ENCODE data around the gene NDUFA8. TPM values are rescaled to one million over a fixed set of nuclear protein-coding genes. Genes with fewer than 3 reads are reported as not detected.
A peak's percentile ranks its signal among the peaks of the same experiment; 100 is the strongest.

The NDUFA8 gene
- total and polyA plus RNA-seq, 2 experiments from 2014 or later, result 35.5 to 133 TPM

GRCh38 chr9:122184551-122184950 is 25.0 kb upstream of the NDUFA8 start:
- Histone ChIP-seq H3K79me2 (ENCODE audit: insufficient read depth) (no peaks in the 10 kb centered on the region), H3K9me3 (ENCODE audit: low read depth) (no peaks in the 10 kb centered on the region), H3K9ac (no peak overlapping the region), H3K27me3 (replicated peaks; ENCODE audit: insufficient read depth) (peaks cover 20% of the 10 kb centered on the region), H4K20me1 (ENCODE audit: insufficient read depth) (no peaks in the 10 kb centered on the region), H3K4me3 (no peak overlapping the region), H3K9me2 (ENCODE audit: insufficient read depth) (no peaks in the 10 kb centered on the region), H3K4me1 (ENCODE audit: insufficient read depth) (peaks cover 15% of the 10 kb centered on the region), H3F3A (ENCODE audit: insufficient read depth) (peaks cover 5% of the 10 kb centered on the region; the same call in 1 of the 2 replicates), H2AFZ (no peak overlapping the region), H3K27ac (no peak overlapping the region), H3K36me3 (ENCODE audit: low read depth) (no peaks in the 10 kb centered on the region), H3K4me2 (ENCODE audit: unreplicated experiment) (no peak overlapping the region)
- in situ Hi-C loops (cut with MboI), result no loop called here
- TF ChIP-seq EZH2phosphoT487 (IDR thresholded peaks at IDR 0.05; ENCODE audit: insufficient read depth, low read depth) (no peak), EZH2 (IDR thresholded peaks at IDR 0.05; ENCODE audit: insufficient read depth, poor library complexity, severe bottlenecking) (no peak)
- no peak for DNase-seq
- 100% methylated on average over 1 of the region's 1 CpG for WGBS, 2 experiments (ENCODE audit: low coverage in 1 of 2, low lambda C conversion rate in 2 of 2, missing lambda C conversion rate in 2 of 2)

- no peak overlapping the region for H3K9ac ChIP-seq
- 19 to 22% methylated on average over 7 of the region's 7 CpGs for WGBS, 2 experiments (ENCODE audit: low coverage in 1 of 2, low lambda C conversion rate in 2 of 2, missing lambda C conversion rate in 2 of 2)
- H4K20me1 ChIP-seq (ENCODE audit: insufficient read depth), result no peaks in the 10 kb centered on the region
- H3F3A ChIP-seq (ENCODE audit: insufficient read depth), result peaks cover 13% of the 10 kb centered on the region; the same call in 1 of the 2 replicates
- H3K79me2 ChIP-seq (ENCODE audit: insufficient read depth), result no peaks in the 10 kb centered on the region
- peaks cover 19% of the 10 kb centered on the region for H3K4me1 ChIP-seq (ENCODE audit: insufficient read depth)
- TF ChIP-seq EZH2phosphoT487 (IDR thresholded peaks at IDR 0.05; ENCODE audit: insufficient read depth, low read depth), result no peak
- H3K9me2 ChIP-seq (ENCODE audit: insufficient read depth), result no peaks in the 10 kb centered on the region
- H3K27ac ChIP-seq, result no peak overlapping the region
- H3K36me3 ChIP-seq (ENCODE audit: low read depth), result no peaks in the 10 kb centered on the region
- no peak for DNase-seq
- H3K27me3 ChIP-seq (replicated peaks; ENCODE audit: insufficient read depth), result peaks cover 20% of the 10 kb centered on the region
- in situ Hi-C loops (cut with MboI), result no loop called here
- no peak overlapping the region for H3K4me2 ChIP-seq (ENCODE audit: unreplicated experiment)
- no peaks in the 10 kb centered on the region for H3K9me3 ChIP-seq (ENCODE audit: low read depth)
- no peak overlapping the region for H2AFZ ChIP-seq
- H3K4me3 ChIP-seq, result no peak overlapping the region
These were observed 23.9 kb upstream of the NDUFA8 start for GRCh38 chr9:122183501-122183900.

- H3K27ac ChIP-seq, result no peak overlapping the region
- in situ Hi-C loops (cut with MboI), result no loop called here
- no peak for TF ChIP-seq EZH2 (IDR thresholded peaks at IDR 0.05; ENCODE audit: insufficient read depth, poor library complexity, severe bottlenecking)
- TF ChIP-seq EZH2phosphoT487 (IDR thresholded peaks at IDR 0.05; ENCODE audit: insufficient read depth, low read depth), result no peak
- no peaks in the 10 kb centered on the region for H3K9me2 ChIP-seq (ENCODE audit: insufficient read depth)
- peaks cover 13% of the 10 kb centered on the region; the same call in 1 of the 2 replicates for H3F3A ChIP-seq (ENCODE audit: insufficient read depth)
- no peak overlapping the region for H3K9ac ChIP-seq
- H3K4me2 ChIP-seq (ENCODE audit: unreplicated experiment), result peak overlapping the region; percentile 39
- H3K27me3 ChIP-seq (replicated peaks; ENCODE audit: insufficient read depth), result peaks cover 20% of the 10 kb centered on the region
- no peaks in the 10 kb centered on the region for H3K79me2 ChIP-seq (ENCODE audit: insufficient read depth)
- H3K36me3 ChIP-seq (ENCODE audit: low read depth), result no peaks in the 10 kb centered on the region
- WGBS, 2 experiments (ENCODE audit: low coverage in 1 of 2, low lambda C conversion rate in 2 of 2, missing lambda C conversion rate in 2 of 2), result 11 to 13% methylated on average over 4 of the region's 4 CpGs
- H4K20me1 ChIP-seq (ENCODE audit: insufficient read depth), result no peaks in the 10 kb centered on the region
- H3K4me3 ChIP-seq, result no peak overlapping the region
- H2AFZ ChIP-seq, result no peak overlapping the region
- no peaks in the 10 kb centered on the region for H3K9me3 ChIP-seq (ENCODE audit: low read depth)
- DNase-seq, result peak; percentile 91
- peaks cover 19% of the 10 kb centered on the region for H3K4me1 ChIP-seq (ENCODE audit: insufficient read depth)
These were observed 21.1 kb upstream of the NDUFA8 start for GRCh38 chr9:122180633-122181032.

GRCh38 chr9:122179690-122180074 is 20.1 kb upstream of the NDUFA8 start:
- WGBS, 2 experiments (ENCODE audit: low coverage in 1 of 2, low lambda C conversion rate in 2 of 2, missing lambda C conversion rate in 2 of 2), result 32 to 46% methylated on average over 2 of the region's 2 CpGs
- in situ Hi-C loops (cut with MboI), result no loop called here
- peaks cover 20% of the 10 kb centered on the region for H3K27me3 ChIP-seq (replicated peaks; ENCODE audit: insufficient read depth)

More at GRCh38 chr9:122179690-122180074, 20.1 kb upstream of the NDUFA8 start:
- Histone ChIP-seq H3K9me2 (ENCODE audit: insufficient read depth) (no peaks in the 10 kb centered on the region), H3K27ac (peak overlapping the region; percentile 22; the same call in 1 of the 2 replicates), H2AFZ (no peak overlapping the region), H3K9me3 (ENCODE audit: low read depth) (no peaks in the 10 kb centered on the region), H3K4me2 (ENCODE audit: unreplicated experiment) (peak overlapping the region; percentile 38), H3K4me3 (no peak overlapping the region), H3K9ac (no peak overlapping the region), H3F3A (ENCODE audit: insufficient read depth) (peaks cover 13% of the 10 kb centered on the region; the same call in 1 of the 2 replicates), H3K79me2 (ENCODE audit: insufficient read depth) (no peaks in the 10 kb centered on the region), H4K20me1 (ENCODE audit: insufficient read depth) (no peaks in the 10 kb centered on the region), H3K36me3 (ENCODE audit: low read depth) (no peaks in the 10 kb centered on the region), H3K4me1 (ENCODE audit: insufficient read depth) (peaks cover 19% of the 10 kb centered on the region)
- no peak for TF ChIP-seq EZH2 (IDR thresholded peaks at IDR 0.05; ENCODE audit: insufficient read depth, poor library complexity, severe bottlenecking)
- TF ChIP-seq EZH2phosphoT487 (IDR thresholded peaks at IDR 0.05; ENCODE audit: insufficient read depth, low read depth), result no peak
- peak; percentile 75 for DNase-seq

Measured in GM23248 (cell line).